Renal cortex interstitium (tissue), 11 donors: ENCODE results near the gene GAREM2. TPM values are rescaled to one million over a fixed set of nuclear protein-coding genes. Genes with fewer than 3 reads are reported as not detected.

Experiments used
- DNase-seq, 11 donors: peaks; one replicate each; pipeline ENCODE4 v3.0.0-alpha.2; 2013; ENCODE audit warnings: low read depth in 9 of 11, low spot score in 4 of 11; ENCODE audit errors: extremely low read depth in 1 of 11
- polyA plus RNA-seq, 3 donors: library from polyadenylated mRNA; unstranded; fragments of 120-200 nt; gene quantifications; one replicate each; pipeline ENCODE4 v1.2.1, GENCODE V29; 2013; ENCODE audit not compliant: insufficient read length in 3 of 3

GAREM2 gene
- polyA plus RNA-seq, 3 donors: 6.7 to 8.9 (median 7.5) TPM

- DNase-seq: no peak
Observed at GRCh38 chr2:26182887-26183630, 10.2 kb downstream of the GAREM2 start.

GRCh38 chr2:26184121-26184520 lies 11.2 kb downstream of the GAREM2 start:
- no peak for DNase-seq

GRCh38 chr2:26184555-26185303 lies 11.8 kb downstream of the GAREM2 start:
- peak; percentile 69 to 89 (median 82) for DNase-seq

- DNase-seq: no peak
Observed at GRCh38 chr2:26185304-26185928, 12.5 kb downstream of the GAREM2 start.

GRCh38 chr2:26185954-26186770 lies 13.3 kb downstream of the GAREM2 start:
- no peak for DNase-seq

GRCh38 chr2:26187114-26187513 lies 14.2 kb downstream of the GAREM2 start:
- DNase-seq: no peak

DNA sequence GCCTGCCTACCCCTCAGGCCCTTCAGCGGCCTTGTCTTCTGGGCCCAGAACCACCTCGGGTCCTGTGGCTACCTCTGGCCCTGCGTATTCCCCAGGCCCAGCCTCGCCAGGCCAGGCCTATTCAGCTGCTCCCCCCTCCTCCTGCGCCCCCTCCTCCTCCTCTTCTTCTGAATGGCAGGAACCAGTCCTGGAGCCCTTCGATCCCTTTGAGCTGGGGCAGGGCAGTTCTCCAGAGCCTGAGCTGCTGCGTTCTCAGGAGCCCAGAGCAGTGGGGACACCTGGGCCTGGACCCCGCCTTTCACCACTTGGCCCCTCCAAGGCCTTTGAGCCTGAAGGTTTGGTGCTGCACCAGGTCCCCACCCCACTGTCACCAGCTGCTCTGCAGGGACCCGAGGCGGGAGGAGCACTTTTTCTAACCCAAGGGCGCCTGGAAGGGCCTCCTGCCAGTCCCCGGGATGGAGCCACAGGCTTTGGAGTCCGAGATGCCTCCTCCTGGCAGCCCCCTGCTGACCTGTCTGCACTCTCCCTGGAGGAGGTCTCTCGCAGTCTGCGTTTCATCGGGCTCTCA lies 14.7 kb downstream of the GAREM2 start:
- DNase-seq: no peak

DNA sequence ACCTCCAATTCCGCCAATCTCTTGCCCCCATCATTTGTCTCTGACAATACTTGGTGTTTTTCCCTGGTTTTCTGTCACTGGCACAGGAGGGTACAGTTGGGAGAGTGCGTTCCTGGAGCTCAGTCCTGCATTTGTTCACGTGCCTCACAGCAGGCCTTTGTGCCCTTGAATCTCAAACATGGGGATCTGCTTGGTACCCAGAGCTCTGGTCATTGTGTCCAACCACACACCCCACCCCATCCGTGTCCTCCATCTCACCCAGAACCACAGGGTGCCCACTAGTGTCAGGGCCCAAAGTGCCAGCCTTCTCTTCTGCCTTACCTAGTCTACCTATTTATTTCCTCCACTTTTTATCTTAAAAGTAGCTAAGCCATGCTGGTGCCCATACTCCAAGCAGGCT lies 16.2 kb downstream of the GAREM2 start:
- DNase-seq: no peak

GRCh38 chr2:26189751-26190150 lies 16.9 kb downstream of the GAREM2 start:
- DNase-seq: no peak

- no peak for DNase-seq
Observed at GRCh38 chr2:26190369-26190768, 17.5 kb downstream of the GAREM2 start.

DNA sequence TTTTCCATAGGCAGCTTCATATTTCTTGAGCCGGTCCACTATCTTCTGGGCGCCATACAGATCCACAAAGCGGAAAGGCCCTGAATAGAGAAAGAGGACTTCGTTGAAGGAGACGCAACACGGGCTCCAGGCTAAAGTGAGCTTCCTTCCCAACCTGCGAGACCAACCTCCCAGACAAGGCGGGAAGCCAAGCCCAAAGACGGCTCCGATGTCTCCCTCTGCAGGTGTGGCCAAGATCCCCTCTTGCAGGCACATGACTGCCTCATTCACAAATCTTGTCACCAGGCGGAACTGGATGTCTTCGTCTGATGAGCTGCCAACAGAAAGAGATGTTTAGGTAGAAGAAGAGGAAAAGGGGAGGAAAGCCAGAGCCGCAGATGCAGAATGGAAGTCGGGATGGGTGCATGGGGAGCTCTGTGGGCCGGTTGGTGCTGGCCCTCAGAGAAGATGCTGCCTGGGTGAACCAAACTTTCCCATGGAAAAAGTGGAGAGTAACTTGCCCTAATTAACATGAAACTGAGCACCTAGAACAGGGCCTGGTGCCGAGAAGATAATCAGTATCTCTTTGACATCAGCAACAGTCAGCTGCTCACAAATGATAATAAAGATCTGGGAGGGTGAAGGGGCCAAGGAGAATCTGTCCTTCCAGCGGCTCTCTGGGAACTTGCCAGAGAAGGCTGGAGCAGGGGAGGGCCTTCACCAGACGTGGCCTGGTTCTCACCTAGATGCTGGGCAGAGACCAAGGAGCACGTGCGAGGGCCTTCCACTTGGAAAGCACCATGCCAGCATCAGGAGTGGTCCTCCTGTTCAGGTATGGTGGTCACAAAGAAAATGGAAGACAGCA lies 18.6 kb downstream of the GAREM2 start:
- no peak for DNase-seq

- no peak for DNase-seq
Observed at GRCh38 chr2:26193578-26194231, 20.8 kb downstream of the GAREM2 start.

DNA sequence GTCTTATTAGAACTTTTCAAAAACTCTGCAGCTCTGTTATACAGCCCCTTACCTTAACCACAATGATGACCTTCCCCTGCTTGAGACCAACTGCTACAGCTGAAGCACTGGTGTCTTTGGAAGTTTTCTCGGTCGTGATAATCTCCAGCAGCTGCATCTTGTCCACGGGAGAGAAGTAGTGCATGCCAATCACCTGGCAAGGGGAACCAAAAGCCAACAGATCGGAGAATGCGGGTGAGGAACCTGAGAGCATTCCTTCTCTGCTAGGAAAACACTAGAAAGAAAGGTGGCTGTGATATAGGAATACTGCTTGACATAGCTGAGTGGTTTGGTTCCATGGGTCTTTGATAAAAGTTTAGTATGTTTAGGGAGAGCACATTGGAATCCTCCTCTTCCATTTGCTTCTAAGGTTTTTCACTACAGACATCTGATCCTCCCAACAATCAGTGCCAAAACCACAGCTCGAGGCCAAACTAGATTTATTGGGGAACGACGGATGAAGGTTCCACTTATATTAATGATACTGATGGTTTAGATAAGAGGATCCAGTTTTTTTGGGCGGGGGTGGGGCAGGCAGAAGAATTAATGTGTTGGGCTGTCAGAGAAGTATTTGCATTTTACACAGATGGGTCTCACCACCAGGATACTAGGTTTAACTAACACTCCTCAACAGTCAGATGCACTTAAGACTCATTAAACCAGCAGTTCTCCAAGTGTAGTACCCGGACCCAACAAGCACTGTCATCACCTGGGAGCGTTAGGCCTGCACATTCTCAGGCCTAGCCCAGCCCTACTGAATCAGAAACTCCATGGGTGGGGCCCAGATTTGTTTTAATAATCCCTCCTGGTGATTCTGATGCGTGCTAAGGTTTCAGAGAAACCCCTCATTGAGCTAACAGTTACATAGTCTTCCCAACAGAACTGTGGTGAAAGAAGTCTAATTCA lies 22.4 kb downstream of the GAREM2 start:
- no peak for DNase-seq

DNA sequence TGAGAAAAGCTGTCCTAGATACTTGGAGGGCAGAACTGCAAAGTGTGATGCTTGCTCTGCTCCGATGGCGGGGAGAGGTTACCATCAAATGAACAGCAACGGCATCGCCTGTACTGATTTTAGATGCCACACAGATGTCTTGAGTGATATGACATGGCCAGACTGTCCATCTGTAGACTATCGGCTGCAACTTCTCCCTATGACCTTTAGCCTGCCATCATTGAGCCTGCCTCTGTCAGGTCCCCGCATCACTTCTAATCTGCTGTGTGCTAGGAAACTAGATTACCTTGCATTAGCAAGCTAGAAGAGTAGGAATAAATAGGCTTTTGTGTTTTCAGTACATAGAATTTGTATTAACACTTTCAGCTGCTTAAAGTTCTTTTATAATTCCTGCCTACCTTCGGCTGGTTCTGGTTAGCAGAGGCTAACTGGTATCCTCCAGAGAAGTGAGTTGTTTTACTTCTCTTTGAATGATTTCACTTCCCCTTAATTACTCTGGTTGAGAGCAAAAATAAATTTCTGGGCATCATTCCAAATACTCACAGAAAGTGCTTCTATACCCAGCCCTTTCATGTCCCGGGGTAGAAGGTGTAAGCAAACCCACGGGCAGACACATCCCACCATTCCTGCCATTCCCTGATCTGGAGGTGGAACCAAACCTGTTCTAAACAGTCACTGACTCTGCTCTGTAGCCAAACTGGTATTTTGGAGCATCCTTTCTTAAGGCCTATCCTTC lies 24.0 kb downstream of the GAREM2 start:
- DNase-seq: no peak

GRCh38 chr2:26197516-26197915 lies 24.6 kb downstream of the GAREM2 start:
- DNase-seq: no peak

GRCh38 chr2:26202981-26203490 lies 30.1 kb downstream of the GAREM2 start:
- no peak for DNase-seq
